HG03175 (cell line): ENCODE measurements around the gene PIERCE2.
"Not testable (repeated sequence)": the region's sequence is repeated elsewhere in the genome, so short reads cannot be mapped to it uniquely, and the experiment has no call there.

Experiments
- ATAC-seq: cut with Tn5 transposase; IDR thresholded peaks from one replicate; pipeline ENCODE4 v1.9.1; 2021; ENCODE audit warnings: mild to moderate bottlenecking, moderate library complexity; ENCODE audit not compliant: unreplicated experiment

The PIERCE2 gene, protein sequence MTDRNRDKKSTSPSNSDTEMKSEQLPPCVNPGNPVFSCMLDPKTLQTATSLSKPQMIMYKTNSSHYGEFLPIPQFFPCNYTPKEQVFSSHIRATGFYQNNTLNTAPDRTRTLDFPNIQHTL

DNA sequence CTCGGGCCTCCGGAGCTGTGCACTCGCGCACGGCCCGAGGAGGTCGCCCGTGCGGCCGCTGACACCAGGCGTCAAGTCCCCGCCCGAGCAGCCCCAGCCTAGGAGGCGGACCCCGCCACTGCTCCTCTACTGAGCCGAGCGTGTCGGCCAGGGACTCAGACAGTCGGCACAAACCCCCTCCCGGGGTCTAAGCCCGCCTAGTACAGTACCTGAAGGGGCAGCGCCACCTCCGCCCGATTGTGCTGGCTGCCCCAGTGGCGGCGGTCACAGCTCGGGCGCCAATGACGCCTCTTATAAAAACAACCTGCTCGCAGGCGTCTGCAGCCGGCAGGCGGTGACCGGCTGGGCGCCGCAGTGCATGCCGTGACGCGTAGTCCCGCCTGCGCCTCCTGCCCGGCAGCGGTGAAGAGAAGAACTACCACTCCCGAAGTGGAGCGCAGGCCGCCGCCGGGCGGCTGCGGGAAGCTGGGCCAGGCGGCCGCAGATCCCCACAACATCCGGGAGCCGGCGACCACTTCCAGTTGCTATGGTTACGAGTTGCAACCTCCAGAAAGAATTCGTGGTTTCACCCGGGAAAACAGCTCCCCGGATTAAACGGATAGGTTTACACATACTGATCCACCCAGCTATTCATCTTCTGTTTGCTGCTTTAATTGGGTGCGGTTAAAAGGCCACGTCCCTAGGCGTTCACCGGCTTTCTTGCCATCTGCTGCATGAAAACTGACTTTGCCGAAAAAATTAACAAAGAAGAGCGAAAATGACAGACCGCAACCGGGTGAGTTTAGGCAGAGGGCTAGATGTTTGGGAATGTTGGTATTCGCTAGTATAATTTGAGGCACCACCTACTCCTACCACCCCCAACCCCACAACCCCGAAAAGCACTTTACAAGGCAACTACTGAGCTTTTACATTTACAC, at the start of gene PIERCE2, which contains the start of gene CCPG1:
Gene PIERCE2, plus strand, starts transcription at position 484 of the 917 bp plus-strand sequence. Its CDS starts 274 bp downstream, at position 758.
Gene CCPG1, minus strand, starts transcription at position 348 of the 917 bp plus-strand sequence. CDS start 18,935 bp downstream, outside the sequence.
- ATAC-seq: peak; percentile 94

DNA sequence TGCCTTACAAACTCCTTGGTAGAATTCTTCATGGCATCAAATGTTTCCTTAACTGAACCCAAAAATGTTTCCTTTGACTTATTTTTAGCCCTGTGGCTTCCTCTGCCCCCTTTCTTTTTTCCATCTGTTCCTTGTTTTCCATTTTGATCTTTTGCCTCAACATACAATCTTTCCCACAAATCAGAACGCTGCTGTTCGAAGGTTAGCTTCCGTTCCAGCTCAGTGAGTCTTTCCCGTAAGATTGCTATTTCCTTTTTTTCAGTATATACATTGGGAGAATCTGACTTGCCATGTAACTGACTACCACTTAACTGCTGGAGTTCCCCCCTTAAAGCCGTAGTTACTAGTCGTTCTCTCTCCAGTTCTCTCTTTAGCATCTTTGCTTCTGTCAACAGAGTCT, 48.0 kb upstream of the PIERCE2 start:
- ATAC-seq: no peak

DNA sequence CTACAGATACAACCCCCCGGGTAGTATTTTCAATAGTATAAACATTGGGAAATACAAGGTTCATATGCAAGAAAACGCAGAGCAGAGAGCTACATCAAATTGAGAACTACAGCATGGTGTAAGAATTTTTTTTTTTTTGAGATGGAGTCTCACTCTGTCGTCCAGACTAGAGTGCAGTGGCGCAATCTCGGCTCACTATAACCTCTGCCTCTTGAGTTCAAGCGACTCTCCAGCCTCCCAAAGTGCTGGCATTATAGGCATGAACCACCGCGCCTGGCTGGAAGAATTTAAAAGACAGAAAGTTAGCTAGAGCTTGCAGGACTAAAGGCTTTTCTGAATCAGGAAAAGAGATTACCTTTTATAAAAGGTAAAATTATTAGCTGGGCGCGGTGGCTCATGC, 47.2 kb upstream of the PIERCE2 start:
- no peak for ATAC-seq

DNA sequence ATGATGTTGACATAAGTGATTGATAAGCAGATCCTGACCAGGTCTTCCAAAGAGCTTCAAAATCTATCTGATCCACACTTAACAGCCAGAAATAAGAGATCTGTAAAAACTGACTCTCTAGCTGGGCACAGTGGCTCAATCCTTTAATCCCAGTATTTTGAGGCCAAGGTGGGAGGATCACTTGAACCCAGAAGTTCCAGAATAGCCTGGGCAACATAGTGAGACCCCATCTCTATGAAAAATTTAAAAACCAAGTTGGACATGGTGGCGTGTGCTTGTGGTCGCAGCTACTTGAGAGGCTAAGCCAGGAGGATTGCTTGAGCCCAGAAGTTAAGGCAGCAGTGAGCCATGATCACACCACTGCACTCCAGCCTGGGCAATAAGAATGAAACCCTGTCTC, 45.7 kb upstream of the PIERCE2 start:
- ATAC-seq: no peak

DNA sequence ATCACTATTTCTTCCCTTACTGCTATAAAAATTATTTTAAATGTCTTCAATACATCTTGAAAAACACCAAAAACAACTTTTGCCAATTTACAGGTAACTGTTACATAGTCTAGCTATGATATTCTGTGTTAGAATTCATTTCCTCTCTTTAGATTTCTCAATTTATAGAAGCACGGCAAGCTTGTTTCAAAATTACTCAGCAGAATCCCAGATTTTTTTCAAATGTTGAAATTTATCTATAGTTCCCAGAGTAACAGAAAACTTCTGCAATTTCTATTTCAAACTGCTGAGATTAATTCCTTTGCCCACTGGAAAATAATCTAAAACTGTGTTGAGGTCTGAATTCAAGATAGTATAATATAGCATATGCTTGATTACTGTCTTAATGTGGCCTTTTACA, 41.3 kb upstream of the PIERCE2 start:
- ATAC-seq: no peak

DNA sequence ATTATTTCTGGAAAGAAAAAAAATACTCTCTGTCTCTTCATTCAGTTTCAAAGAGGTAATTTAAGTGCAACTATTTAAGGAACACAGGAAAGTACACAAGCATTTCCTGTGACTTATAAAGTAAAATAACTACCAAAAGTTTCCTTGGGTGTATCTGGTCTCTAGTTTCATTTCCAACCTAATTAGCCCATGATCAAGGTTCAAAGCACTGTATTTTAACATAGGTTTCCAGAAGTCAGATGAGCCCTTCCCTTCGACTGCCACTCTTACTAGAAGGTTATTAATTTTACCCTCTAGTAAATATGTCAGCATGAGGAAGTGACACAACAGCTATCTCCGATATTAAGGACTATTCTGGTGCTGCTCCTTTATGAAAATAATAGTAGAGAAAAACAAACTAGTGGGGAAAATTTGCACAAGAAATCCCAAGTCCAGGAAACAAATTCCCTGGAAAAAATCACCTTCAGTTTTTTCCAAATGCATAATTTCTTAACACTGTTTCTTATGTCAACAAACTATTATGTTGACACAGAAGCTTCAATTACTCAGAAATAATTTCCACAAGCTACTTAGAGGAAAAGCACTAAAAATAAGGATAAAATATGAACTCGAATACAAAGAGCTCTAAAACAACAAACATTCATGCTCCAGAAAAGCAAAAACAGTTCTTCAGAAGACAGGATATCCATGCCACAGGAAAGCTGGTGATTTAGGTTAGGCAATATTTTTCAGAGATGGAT, 35.4 kb upstream of the PIERCE2 start:
- ATAC-seq: no peak

DNA sequence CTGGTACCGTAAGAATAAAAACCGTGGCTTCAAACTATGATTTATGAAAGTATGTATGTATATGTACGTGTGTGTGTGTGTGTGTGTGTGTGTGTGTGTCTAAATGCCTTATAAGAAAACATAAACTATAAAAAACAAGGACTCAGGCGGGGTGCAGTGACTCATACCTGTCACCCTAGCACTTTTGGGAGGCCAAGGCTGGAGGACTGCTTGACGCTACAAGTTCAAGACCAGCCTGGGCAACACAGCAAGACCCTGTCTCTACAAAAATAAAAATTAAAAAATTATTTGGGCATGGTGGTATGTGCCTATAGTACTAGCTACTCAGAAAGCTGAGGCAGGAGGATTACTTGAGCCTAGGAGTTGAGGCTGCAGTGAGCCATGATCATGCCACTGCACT, 29.2 kb upstream of the PIERCE2 start:
- no peak for ATAC-seq

DNA sequence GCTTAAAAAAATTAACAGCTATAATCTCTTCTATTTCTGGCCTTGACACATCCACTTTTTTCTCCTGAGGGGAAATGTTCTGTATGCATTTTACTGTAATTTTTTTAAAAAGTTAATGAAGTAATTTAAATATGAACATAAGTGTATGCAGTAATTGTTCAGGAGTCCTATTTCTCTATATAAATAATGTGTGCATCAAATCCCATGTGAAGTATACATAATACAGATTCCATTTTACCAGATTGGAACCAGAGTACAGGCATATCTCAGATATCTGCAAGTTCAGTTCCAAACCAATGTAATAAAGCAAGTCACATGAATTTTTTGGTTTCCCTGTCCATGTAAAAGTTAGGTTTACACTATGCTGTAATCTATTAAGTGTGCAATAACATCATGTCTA, 26.7 kb upstream of the PIERCE2 start:
- no peak for ATAC-seq

DNA sequence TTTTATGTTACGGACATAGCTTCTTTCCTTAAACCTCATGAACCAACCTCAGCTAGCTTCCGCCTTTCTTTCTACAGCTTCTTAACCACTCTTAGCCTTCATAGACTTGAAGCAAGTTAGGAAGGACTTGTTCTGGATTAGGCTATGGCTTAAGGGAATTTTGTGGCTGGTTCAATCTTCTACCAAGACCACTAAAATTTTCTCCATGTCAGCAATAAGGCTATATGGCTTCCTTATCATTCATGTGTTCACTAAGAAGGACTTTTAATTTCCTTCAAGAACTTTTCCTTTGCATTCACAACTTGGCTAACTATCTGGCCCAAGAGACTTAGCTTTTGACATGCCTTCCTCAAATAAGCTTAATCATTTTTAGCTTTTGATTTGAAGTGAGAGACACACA, 24.6 kb upstream of the PIERCE2 start:
- ATAC-seq: no peak

DNA sequence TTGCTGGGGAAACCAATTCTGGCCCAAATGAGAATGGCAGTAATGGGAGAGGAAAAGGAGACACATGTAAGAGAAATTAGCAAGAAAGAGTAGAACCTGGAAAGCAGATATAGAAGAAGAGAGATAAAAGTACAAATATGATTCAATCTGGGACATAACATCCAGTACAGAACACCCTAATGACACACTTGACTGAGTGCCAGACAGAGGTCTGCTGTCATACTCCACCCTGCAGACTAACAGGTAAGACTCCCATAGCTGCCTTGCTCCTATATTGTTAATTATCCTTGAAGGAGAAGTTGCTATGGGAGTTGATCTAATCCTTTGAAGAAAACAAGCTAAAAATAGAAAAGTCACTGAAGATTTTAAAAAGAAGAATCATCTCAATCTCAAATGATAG, 21.3 kb upstream of the PIERCE2 start:
- ATAC-seq: no peak

DNA sequence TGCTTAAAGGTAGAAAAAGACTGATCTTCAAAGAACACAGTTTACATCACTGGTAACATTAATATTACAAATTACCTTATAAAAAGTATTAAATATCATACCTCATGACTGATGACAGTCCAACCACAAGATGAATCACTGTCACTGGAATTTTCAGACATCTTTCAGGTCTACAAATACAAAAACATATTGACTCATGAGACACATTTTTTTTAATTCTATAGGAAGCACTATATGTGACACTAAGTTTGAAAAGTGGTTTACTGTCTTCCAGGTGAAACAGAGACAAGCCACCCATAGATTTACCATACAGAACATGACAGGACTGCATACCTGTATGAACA, 19.1 kb upstream of the PIERCE2 start:
- no peak for ATAC-seq

DNA sequence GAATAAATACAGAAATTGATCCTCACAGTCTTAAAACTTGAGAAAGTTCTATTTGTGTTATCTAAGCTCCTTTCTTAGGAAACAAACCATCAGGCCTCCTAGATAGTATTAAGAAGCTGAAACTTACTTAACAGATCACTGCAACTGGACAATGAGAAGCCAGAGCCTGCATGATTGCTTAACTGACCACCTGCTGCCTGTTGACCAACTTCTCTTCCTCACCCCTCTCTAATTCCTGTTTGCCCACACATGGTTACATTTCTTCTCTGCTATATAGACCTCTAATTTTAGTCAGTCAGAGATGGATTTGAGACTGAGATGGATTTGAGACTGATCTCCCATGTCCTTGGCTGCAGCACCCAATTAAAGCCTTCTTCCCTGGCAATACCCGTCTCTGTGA, 13.6 kb upstream of the PIERCE2 start:
- no peak for ATAC-seq

DNA sequence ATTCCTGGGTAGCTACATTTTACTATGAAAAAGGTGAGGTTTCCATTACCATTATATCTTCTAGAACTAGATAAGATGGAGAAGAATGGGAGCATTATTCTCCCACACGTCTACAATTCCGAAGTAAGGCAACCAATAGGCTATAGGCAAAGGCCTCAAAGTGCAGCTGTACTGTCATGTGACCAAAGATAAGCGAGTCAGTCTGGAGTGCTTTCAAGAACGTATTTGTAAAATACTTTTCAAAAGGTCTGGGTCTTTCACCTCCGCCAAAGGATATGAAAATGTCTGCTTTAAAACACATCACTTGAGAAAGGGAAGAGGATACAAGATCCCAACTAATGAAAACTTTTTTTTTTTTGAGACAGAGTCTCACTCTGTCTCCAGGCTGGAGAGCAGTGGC, 10.1 kb upstream of the PIERCE2 start:
- no peak for ATAC-seq

DNA sequence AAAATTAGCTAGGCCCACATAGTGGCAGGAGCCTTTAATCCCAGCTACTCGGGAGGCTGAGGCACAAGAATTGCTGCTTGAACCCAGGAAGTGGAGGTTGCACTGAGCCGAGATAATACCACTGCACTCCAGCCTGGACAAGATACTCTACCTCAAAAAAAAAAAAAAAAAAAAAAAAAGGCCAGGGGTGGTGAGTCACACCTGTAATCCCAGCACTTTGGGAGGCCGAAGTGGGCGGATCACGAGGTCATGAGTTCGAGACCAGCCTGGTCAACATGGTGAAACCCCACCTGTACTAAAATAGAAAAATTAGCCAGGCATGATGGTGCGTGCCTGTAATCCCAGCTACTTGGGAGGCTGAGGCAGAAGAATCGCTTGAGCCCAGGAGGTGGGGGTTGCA, 8.2 kb upstream of the PIERCE2 start:
- ATAC-seq: not testable (repeated sequence)

DNA sequence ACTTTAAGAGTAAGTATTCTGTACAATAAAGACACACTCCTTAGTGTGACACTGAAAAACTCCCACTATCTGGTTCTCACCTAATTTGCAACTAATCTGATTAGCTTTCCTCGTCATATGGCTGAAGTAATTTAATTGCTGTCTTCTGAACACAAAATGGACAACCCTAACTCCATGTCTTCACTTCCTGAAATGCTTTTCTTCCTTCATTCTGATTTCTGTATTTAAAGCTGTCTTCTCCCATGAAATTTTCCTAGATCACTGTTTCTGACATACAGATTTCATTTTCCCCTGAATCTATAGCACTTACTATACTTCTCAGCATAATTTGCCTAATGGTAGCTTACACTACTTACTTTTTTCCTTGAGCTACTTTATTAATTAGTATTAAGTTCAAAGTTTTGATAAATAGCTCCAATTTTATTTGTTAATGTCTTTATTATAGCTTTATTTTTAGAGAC, 6.5 kb upstream of the PIERCE2 start:
- no peak for ATAC-seq

DNA sequence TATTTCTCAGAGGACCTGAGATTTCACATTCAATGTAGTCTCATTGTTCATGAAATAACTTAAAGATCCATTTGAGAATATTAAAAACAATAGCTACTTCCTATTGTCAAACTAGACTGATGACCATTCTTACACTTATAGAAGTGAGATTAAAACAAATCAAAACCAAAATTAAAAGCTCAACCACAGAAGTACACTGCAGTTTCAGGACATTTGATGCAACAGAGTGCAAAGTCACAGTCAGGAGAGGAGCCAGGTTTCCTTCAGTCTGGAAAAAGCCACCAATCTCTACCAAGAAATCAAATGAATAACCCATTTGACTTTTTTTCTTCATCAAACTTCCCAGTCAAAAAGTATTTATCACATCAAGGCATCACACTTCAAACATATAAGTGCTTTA, 5.6 kb upstream of the PIERCE2 start:
- peak; percentile 56 for ATAC-seq

DNA sequence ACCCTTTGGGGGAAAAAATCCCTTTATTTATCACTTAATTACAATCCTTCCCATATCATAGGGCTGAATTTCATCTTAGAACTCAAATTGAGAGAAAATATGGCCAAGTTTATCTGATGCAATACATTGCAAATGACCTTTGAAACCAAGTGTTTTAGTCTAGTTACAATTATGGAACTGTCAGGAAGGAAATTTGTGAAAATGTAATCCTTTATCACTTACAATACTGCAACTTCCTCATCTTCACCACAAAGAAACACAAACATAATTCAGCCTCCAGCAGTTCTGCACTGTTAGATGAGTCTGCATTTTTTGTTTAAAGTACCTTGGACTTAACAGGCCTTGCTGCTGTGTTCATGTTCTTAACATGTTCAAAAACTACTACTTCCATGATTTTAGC, 4.8 kb upstream of the PIERCE2 start:
- ATAC-seq: no peak

DNA sequence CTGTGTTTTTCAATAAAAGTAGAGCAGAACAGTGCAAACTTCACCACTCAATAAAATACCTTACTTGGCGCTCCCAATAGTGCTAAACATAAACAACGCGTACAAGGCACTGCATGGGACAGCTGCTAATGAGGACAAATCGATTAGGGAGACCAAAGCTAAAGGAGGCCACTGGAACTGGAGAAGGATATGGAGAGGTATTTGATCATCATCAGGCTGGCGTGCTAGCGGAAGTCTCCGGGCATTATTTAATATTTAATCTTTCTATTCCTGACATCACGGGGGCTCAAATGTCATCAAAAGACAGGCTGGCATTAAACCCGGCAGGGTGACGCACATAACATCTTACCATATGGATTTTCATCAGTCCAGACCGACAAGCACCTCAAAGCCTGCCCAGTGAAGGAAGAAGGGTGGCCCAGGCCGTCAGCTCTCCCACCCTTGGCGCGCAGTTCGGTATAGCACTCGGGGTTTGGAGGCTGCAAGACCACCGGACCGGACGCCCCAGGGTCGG, 740 bp upstream of the PIERCE2 start:
- ATAC-seq: peak; percentile 17

DNA sequence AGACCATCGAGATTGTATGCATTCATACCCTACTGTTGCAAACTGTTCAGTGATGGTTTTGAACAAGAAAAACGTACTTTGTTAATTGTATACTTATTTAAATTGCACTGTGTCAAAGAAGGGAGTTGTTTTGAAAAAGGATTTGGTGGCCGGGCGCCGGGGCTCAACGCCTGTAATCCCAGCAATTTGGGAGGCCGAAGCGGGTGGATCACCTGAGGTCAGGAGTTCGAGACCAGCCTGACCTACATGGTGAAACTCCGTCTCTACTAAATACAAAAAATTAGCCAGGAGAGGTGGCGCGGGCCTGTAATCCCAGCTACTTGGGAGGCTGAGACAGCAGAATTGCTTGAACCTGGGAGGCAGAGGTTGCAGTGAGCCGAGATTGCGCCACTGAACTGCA, 681 bp downstream of the PIERCE2 start:
- not testable (repeated sequence) for ATAC-seq

DNA sequence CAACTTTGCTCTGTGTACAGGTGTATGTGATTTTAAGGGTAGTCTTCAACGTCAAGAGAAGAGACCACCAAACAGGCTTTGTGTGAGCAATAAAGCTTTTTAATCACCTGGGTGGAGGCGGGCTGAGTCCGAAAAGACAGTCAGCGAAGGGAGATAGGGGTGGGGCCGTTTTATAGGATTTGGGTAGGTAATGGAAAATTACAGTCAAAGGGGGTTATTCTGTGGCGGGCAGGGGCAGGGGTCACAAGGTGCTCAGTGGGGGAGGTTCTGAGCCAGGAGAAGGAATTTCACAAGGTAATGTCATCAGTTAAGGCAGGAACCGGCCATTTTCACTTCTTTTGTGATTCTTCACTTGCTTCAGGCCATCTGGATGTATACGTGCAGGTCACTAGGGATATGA, 9.4 kb downstream of the PIERCE2 start:
- ATAC-seq: not testable (repeated sequence)

DNA sequence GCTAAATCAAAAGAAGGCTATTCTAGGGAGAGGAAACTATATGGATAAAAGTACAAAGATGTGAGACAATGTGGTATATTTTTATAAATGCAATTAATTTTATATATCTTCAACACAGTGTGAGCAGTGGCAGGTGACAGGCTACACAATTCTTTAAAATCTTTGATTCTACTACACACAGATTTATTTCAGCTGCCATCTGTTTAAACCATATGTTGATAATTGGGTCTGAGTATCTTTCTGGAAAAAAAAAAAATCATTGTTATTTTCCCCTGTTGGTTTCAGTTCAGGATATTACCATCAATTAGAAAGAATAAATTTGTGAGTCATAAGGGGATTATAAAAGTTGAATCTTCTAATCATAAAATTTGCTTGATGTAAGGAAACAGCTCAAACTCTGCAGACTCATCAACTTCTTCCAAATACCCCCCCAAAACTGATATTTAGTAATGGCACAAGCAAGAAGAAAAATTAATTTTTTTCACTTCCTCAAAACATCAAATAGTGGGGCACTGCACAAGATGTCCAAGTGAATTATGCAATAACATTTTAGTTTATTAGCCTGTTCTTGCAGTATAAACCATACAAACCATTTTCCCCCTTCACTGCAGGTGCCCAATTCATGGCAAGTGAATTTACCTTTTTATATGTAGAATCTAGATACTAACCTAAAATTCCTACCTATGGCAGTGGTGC, 12.0 kb downstream of the PIERCE2 start:
- ATAC-seq: no peak
